Endothelial cell (in vitro differentiated cells): Measurements from ENCODE around the gene OSBPL10. TPM values are rescaled to one million over a fixed set of nuclear protein-coding genes. Genes with fewer than 3 reads are reported as not detected.
A peak's percentile ranks its signal among the peaks of the same experiment; 100 is the strongest.

Experiments
- DNase-seq: peaks from one replicate; pipeline ENCODE4 v3.0.0; 2021; ENCODE audit warnings: low spot score
- H3K27ac Mint-ChIP-seq: one replicate; pipeline ENCODE4 v1.8.0; 2021; ENCODE audit warnings: mixed read lengths, inconsistent platforms; ENCODE audit not compliant: unreplicated experiment
- H3K27me3 Mint-ChIP-seq: one replicate; pipeline ENCODE4 v1.8.0; 2021; ENCODE audit warnings: mild to moderate bottlenecking, moderate library complexity, mixed read lengths, inconsistent platforms; ENCODE audit not compliant: unreplicated experiment
- H3K36me3 Mint-ChIP-seq: one replicate; pipeline ENCODE4 v1.8.0; 2021; ENCODE audit warnings: mild to moderate bottlenecking, low read depth, mixed read lengths, inconsistent platforms; ENCODE audit not compliant: unreplicated experiment
- H3K4me1 Mint-ChIP-seq: one replicate; pipeline ENCODE4 v1.8.0; 2021; ENCODE audit warnings: mild to moderate bottlenecking, mixed read lengths, inconsistent platforms; ENCODE audit not compliant: unreplicated experiment
- H3K4me3 Mint-ChIP-seq: one replicate; pipeline ENCODE4 v1.8.0; 2021; ENCODE audit warnings: mild to moderate bottlenecking, mixed read lengths, inconsistent platforms; ENCODE audit not compliant: unreplicated experiment
- H3K9me3 Mint-ChIP-seq: one replicate; pipeline ENCODE4 v1.8.0; 2021; ENCODE audit warnings: mixed read lengths, inconsistent platforms; ENCODE audit not compliant: unreplicated experiment
- CTCF ChIP-seq: fragments of 200-600 bp; sonication (generic); IDR thresholded peaks from one replicate; pipeline ENCODE4 v1.5.0; 2021; ENCODE audit warnings: antibody characterized with exemption; ENCODE audit not compliant: unreplicated experiment
- total RNA-seq: library from RNA; stranded (reverse); fragmentation: NEBNext Ultra II Directional; extraction: Animal tissue kit (Norgen Biotek cat#: 25700); gene quantifications from one replicate; pipeline ENCODE4 v1.2.1, GENCODE V29; 2021; ENCODE audit not compliant: unreplicated experiment

The OSBPL10 gene
- total RNA-seq, 1 donor from 2014 or later, result 61.0 TPM

GRCh38 chr3:31917303-31918005, 63.6 kb downstream of the OSBPL10 start:
- Mint-ChIP-seq H3K27me3 (peaks cover 3% of the 10 kb centered on the region), H3K36me3 (peaks cover 14% of the 10 kb centered on the region), H3K4me1 (peaks cover 30% of the 10 kb centered on the region), H3K9me3 (no peaks in the 10 kb centered on the region), H3K4me3 (no peak overlapping the region), H3K27ac (no peak overlapping the region)
- no peak for DNase-seq
- TF ChIP-seq CTCF, result no peak

- Mint-ChIP-seq H3K27ac (no peak overlapping the region), H3K27me3 (peaks cover 6% of the 10 kb centered on the region), H3K4me3 (no peak overlapping the region), H3K4me1 (peaks cover 32% of the 10 kb centered on the region), H3K9me3 (no peaks in the 10 kb centered on the region), H3K36me3 (peaks cover 4% of the 10 kb centered on the region)
- TF ChIP-seq CTCF, result no peak
- no peak for DNase-seq
These were observed 69.4 kb downstream of the OSBPL10 start for GRCh38 chr3:31911643-31912042.

- Mint-ChIP-seq H3K4me1 (peaks cover 27% of the 10 kb centered on the region), H3K36me3 (peaks cover 4% of the 10 kb centered on the region)
- TF ChIP-seq CTCF, result no peak
These were observed 69.9 kb downstream of the OSBPL10 start for GRCh38 chr3:31911124-31911523.

GRCh38 chr3:31909455-31909854, 71.6 kb downstream of the OSBPL10 start:
- Mint-ChIP-seq H3K4me3 (no peak overlapping the region), H3K27me3 (peaks cover 6% of the 10 kb centered on the region), H3K36me3 (no peaks in the 10 kb centered on the region), H3K27ac (peak overlapping the region; percentile 89), H3K9me3 (no peaks in the 10 kb centered on the region), H3K4me1 (peaks cover 35% of the 10 kb centered on the region)
- no peak for TF ChIP-seq CTCF
- no peak for DNase-seq

More at GRCh38 chr3:31911124-31911523, 69.9 kb downstream of the OSBPL10 start:
- H3K9me3 Mint-ChIP-seq, result no peaks in the 10 kb centered on the region
- no peak for DNase-seq
- peaks cover 6% of the 10 kb centered on the region for H3K27me3 Mint-ChIP-seq
- H3K27ac Mint-ChIP-seq, result no peak overlapping the region
- H3K4me3 Mint-ChIP-seq, result no peak overlapping the region

GRCh38 chr3:31908391-31909097, 72.5 kb downstream of the OSBPL10 start:
- Mint-ChIP-seq H3K4me1 (peaks cover 44% of the 10 kb centered on the region), H3K9me3 (no peaks in the 10 kb centered on the region), H3K27ac (peak overlapping the region; percentile 57), H3K36me3 (no peaks in the 10 kb centered on the region), H3K27me3 (peaks cover 6% of the 10 kb centered on the region), H3K4me3 (no peak overlapping the region)
- TF ChIP-seq CTCF, result no peak
- peak; percentile 16 for DNase-seq
